ENCODE measurements around the gene METRN.
A peak's percentile ranks its signal among the peaks of the same experiment; 100 is the strongest.

The METRN gene

DNA sequence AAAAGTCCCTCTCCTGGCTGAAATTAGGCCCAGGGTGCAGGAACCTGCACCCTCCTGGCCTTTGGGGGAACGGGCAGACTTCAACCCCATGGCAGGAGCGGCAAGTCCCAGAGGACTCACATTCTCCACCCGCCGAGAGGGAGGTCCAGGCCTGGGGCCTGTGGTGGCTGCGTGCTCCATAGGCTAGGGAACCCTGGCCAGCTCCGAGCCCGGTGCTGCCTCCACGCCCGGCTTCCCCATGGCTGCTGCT, 11.2 kb downstream of the METRN start:
- TF ChIP-seq, protein P1, sequence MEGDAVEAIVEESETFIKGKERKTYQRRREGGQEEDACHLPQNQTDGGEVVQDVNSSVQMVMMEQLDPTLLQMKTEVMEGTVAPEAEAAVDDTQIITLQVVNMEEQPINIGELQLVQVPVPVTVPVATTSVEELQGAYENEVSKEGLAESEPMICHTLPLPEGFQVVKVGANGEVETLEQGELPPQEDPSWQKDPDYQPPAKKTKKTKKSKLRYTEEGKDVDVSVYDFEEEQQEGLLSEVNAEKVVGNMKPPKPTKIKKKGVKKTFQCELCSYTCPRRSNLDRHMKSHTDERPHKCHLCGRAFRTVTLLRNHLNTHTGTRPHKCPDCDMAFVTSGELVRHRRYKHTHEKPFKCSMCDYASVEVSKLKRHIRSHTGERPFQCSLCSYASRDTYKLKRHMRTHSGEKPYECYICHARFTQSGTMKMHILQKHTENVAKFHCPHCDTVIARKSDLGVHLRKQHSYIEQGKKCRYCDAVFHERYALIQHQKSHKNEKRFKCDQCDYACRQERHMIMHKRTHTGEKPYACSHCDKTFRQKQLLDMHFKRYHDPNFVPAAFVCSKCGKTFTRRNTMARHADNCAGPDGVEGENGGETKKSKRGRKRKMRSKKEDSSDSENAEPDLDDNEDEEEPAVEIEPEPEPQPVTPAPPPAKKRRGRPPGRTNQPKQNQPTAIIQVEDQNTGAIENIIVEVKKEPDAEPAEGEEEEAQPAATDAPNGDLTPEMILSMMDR (IDR thresholded peaks at IDR 0.05; ENCODE audit: low read depth, low read length): no peak
- TF ChIP-seq EZH2phosphoT487 (IDR thresholded peaks at IDR 0.05; ENCODE audit: low read depth): no peak
- Histone ChIP-seq H3K4me1 (ENCODE audit: low read length) (peaks cover 16% of the 10 kb centered on the region), H3K4me2 (ENCODE audit: low read length) (peak overlapping the region; percentile 91), H3K36me3 (replicated peaks; ENCODE audit: low read depth, low read length) (peaks cover 3% of the 10 kb centered on the region), H2AFZ (ENCODE audit: low read depth, low read length) (no peak overlapping the region), H3K9ac (ENCODE audit: low read length) (peak overlapping the region; percentile 54; the same call in 1 of the 2 replicates), H3K9me3 (ENCODE audit: insufficient read depth, low read length) (no peaks in the 10 kb centered on the region), H3K79me2 (ENCODE audit: low read length) (peaks cover 5% of the 10 kb centered on the region; the same call in 1 of the 2 replicates), H4K20me1 (ENCODE audit: insufficient read depth, low read length) (peaks cover 4% of the 10 kb centered on the region; the same call in 1 of the 2 replicates), H3K27me3 (ENCODE audit: low read depth, low read length) (no peaks in the 10 kb centered on the region), H3K4me3 (ENCODE audit: low read length) (peak overlapping the region; percentile 90), H3K27ac (ENCODE audit: low read length) (no peak overlapping the region)

DNA sequence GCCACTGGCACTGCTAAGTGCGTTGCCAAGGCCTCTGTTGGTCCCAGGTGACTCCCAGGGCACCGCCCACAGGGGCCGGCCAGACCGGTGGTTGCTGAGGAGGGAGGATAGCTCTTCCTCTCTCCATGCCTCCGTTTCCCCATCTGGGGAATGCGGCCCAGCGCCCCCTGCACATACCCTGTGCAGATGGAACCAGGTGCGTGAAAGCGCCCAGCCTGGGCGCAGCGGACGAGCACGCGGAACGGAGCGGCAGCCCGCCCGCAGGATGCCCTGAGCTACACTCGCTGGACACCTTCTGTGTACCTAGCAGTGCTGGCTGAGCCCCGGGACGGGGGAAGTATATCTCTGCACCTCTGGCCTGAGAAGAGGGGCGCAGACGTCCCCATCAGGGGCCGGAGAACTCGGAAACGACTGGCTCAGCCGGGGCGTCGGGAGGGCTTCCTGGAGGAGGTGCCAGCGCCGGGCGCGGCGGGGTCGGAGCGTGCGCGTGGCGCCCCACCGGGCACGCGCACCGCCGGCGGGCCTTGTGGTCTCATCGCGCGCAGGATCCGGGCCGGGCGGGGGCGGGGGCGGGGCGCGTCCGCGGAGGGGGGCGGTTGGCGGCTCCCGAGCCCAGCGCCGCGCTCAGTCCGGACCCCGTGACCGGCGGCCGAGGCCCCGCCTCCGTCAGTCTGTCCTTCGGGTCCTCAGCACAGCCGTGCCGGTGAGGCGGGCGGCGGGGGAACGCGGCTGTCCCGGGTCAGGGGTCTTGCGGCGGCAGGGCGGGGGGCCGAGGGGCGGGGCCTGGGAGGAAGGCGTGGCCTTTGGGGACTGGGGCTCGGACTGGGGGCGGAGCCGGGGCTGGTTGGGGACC, 11.7 kb downstream of the METRN start, which contains the start of the genes CCDC78 and HAGHL:
CCDC78 (minus strand) TSS at position 6 of the 853 bp plus-strand sequence. CDS start 76 bp downstream, outside the sequence.
HAGHL (plus strand) TSS at position 669 of the 853 bp plus-strand sequence. CDS start 404 bp downstream, outside the sequence.
- TF ChIP-seq, protein P1 (IDR thresholded peaks at IDR 0.05; ENCODE audit: low read depth, low read length): no peak
- no peak for TF ChIP-seq EZH2phosphoT487 (IDR thresholded peaks at IDR 0.05; ENCODE audit: low read depth)
- Histone ChIP-seq H3K9me3 (ENCODE audit: insufficient read depth, low read length) (no peaks in the 10 kb centered on the region), H3K9ac (ENCODE audit: low read length) (peak within 1 kb of the TSS; percentile 89), H3K4me2 (ENCODE audit: low read length) (peak within 1 kb of the TSS; percentile 91), H3K36me3 (replicated peaks; ENCODE audit: low read depth, low read length) (peaks cover 3% of the 10 kb centered on the region), H4K20me1 (ENCODE audit: insufficient read depth, low read length) (peaks cover 2% of the 10 kb centered on the region; the same call in 1 of the 2 replicates), H3K4me3 (ENCODE audit: low read length) (peak within 1 kb of the TSS; percentile 90), H3K27ac (ENCODE audit: low read length) (peak within 1 kb of the TSS; percentile 35), H3K79me2 (ENCODE audit: low read length) (peaks cover 4% of the 10 kb centered on the region; the same call in 1 of the 2 replicates), H3K4me1 (ENCODE audit: low read length) (peaks cover 14% of the 10 kb centered on the region), H3K27me3 (ENCODE audit: low read depth, low read length) (no peaks in the 10 kb centered on the region), H2AFZ (ENCODE audit: low read depth, low read length) (peak within 1 kb of the TSS; percentile 45; the same call in 1 of the 2 replicates)

DNA sequence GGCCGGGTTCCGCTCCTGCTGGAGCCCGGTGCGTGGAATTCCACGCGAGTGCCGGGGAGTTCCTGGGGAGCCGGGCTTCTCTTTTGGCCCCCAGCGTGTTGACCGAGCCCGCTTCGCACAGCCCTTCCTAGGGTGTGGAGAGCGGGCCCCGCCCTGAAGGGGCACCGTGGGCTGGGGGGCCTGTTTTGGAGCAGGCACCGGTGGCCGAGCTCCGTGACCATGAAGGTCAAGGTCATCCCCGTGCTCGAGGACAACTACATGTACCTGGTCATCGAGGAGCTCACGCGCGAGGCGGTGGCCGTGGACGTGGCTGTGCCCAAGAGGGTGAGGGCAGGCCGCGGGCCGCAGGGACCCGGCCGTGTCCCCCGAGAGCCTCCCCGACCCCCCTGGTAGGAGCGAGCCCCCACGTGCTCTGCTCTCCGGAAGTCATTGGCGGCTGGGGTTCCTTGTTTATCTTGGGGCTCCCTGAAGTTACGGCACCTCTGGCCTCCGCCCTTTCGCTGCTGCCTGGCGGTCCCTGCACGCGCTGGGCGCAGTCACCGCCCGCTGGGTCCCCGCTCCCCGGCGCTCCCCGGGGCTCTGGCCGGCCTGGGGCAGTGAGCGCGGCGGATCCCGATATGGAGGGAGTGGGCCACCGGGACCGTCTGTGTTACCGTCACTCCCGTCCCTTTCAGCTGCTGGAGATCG, 12.5 kb downstream of the METRN start:
- Histone ChIP-seq H2AFZ (ENCODE audit: low read depth, low read length) (peak overlapping the region; percentile 45; the same call in 1 of the 2 replicates), H4K20me1 (ENCODE audit: insufficient read depth, low read length) (no peaks in the 10 kb centered on the region), H3K9ac (ENCODE audit: low read length) (peak overlapping the region; percentile 89), H3K79me2 (ENCODE audit: low read length) (no peaks in the 10 kb centered on the region), H3K36me3 (replicated peaks; ENCODE audit: low read depth, low read length) (peaks cover 3% of the 10 kb centered on the region), H3K4me2 (ENCODE audit: low read length) (peak overlapping the region; percentile 91), H3K4me1 (ENCODE audit: low read length) (peaks cover 9% of the 10 kb centered on the region; the same call in 1 of the 2 replicates), H3K27ac (ENCODE audit: low read length) (peak overlapping the region; percentile 35), H3K4me3 (ENCODE audit: low read length) (peak overlapping the region; percentile 90), H3K27me3 (ENCODE audit: low read depth, low read length) (no peaks in the 10 kb centered on the region), H3K9me3 (ENCODE audit: insufficient read depth, low read length) (no peaks in the 10 kb centered on the region)
- no peak for TF ChIP-seq EZH2phosphoT487 (IDR thresholded peaks at IDR 0.05; ENCODE audit: low read depth)
- TF ChIP-seq, protein P1 (IDR thresholded peaks at IDR 0.05; ENCODE audit: low read depth, low read length): no peak
